PFSK-1 (cell line): ENCODE data around the gene OPCML.

Experiments
- POLR2AphosphoS5 ChIP-seq: IDR thresholded peaks from 2 replicates; pipeline ENCODE4 v1.6.1; 2012; ENCODE audit warnings: low read depth, mild to moderate bottlenecking, control low read depth, low read length, moderate library complexity
- REST ChIP-seq, 2 experiments: IDR thresholded peaks; 2 replicates each; pipeline versions ENCODE4 v1.6.1 to v1.8.0; 2011 to 2012; ENCODE audit warnings: low read depth in 2 of 2, low read length in 2 of 2, control low read depth in 1 of 2, inconsistent platforms in 1 of 2, mild to moderate bottlenecking in 1 of 2, moderate library complexity in 1 of 2; ENCODE audit not compliant: insufficient read depth in 1 of 2
- SIN3A ChIP-seq: IDR thresholded peaks from 2 replicates; pipeline ENCODE4 v1.6.1; 2012; ENCODE audit warnings: mild to moderate bottlenecking, low read length, moderate library complexity, borderline replicate concordance; ENCODE audit not compliant: insufficient read depth

- no peak for TF ChIP-seq POLR2AphosphoS5
- no peak for TF ChIP-seq REST (IDR thresholded peaks at IDR 0.05; ENCODE audit: insufficient read depth in 1 of 2, low read depth in 2 of 2, low read length in 2 of 2)
- no peak for TF ChIP-seq SIN3A
Measured at GRCh38 chr11:132579136-132579535, 953.2 kb downstream of the OPCML start.
